ENCODE results near the gene DDN. TPM values are rescaled to one million over a fixed set of nuclear protein-coding genes. Genes with fewer than 3 reads are reported as not detected.

The DDN gene
- total RNA-seq, 1 experiment from 2014 or later, result 0.14 TPM

DNA sequence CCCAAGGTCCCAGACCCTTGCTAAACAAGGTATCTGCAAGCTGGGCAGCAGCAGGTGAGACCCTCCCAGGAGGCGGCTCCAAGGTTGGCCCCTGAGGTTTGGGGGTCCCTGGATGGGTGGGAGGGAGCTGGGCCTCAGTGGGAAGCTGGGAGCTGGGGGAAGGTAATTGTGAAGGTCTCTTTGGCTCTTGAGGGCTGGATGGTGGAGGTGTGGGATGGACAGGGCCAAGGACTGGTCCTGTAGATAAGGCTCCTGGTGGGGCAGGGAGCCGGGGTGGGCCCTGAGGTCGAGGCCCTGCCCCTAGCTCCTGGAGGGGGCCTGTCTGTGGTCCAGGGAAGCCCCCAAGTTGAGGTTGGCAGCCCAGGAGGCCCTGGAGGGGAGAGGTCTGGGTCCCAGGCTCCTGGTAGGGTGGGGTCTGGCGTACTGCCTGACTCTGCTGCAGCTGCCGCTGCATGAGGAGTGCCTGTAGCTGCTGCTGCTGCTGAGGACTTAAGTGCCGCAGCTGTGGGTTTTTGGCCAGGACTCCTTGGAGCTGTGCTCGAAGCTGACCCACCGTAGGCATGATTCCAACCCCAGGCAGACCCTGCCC is 32.5 kb upstream of the DDN start:
- DNase-seq (ENCODE audit: low spot score), result no peak

DNA sequence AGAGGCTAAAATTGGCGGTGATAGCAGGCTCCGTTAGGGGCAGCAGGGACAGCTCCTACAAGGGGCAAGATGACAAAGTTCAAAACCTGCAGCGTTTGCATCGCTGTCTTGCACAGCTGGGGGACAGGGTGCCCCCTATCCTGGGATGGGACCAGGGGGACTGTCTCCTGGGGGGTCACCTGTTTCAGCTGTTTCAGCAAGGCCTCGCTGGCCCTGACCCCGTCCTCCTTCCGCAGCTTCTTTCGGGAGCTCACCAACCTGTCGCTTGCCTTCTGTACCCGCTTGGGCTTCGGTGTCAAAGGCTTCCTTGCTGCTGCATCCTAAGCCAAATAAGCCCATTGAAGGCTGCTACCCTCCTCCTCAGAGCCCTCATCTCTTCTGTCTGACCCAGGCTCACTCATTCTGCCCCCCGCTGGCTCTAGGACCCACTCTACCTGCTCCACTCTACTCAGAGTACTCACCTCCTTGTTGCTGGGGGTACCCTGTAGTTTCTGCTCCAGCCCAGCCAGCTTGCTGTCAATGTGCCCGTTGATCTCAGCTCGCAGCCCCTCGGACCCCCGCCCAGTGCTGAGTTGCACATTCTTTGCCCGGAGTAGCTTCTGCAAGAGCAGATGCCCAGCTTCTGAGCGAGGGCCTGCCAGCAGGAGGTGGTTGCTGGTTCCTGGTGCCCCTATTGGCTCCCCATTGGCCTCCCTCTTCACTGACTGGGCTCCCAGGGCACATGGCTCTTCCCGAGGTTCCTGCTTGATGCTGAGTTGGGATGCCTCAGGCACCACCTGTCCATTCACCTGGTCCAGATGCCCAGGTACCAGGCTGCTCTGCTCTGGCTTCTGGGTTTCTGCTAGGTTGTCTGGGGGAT is 31.8 kb upstream of the DDN start:
- DNase-seq (ENCODE audit: low spot score), result no peak

DNA sequence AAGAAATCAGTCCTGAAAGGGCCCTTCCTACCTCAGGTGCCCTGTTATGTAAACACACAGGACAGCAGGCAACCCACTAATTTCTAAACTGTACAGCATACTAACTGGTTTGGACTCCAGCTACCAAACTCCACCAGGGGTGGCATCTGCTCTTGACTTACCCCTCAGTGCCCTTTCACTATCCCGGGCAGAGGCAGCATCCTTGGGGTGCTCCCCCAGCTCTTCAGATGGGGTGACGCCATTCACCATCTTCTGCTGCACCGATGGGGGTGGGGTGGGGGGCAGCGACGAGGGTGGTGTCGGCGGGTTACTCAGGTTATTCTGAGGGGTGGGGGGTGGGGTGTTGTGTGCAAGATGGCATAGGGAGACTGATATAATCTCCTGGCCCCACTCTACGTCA is 30.9 kb upstream of the DDN start:
- DNase-seq (ENCODE audit: low spot score), result no peak

DNA sequence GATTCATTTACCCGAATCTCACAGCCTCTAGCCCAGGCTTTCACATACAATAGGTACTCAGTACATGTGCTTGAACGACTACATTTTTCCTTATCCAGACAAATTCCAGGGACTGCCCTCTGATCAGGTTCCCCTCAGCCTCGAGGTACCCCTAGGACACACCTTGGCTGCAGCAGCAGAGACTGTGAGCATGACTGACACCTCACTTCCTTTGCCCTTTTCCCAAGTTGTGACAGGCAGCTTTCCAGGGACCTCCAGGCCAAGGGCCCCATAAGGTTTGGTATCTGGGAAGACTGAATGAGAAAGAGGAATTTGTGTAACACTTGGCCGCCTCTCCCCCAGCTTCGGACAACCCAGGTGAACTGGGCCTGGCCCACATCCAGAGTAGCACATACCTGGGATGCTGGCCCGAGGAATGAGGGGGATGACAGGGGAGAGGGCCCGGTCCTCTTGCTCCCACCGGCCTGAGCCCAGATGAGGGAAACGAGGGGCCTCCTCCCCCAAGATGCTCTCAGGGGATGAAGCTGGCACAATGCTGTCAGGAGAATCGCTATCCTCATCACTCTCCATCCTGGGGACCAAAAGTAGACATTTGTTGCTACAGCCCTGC is 29.6 kb upstream of the DDN start:
- DNase-seq (ENCODE audit: low spot score), result no peak

DNA sequence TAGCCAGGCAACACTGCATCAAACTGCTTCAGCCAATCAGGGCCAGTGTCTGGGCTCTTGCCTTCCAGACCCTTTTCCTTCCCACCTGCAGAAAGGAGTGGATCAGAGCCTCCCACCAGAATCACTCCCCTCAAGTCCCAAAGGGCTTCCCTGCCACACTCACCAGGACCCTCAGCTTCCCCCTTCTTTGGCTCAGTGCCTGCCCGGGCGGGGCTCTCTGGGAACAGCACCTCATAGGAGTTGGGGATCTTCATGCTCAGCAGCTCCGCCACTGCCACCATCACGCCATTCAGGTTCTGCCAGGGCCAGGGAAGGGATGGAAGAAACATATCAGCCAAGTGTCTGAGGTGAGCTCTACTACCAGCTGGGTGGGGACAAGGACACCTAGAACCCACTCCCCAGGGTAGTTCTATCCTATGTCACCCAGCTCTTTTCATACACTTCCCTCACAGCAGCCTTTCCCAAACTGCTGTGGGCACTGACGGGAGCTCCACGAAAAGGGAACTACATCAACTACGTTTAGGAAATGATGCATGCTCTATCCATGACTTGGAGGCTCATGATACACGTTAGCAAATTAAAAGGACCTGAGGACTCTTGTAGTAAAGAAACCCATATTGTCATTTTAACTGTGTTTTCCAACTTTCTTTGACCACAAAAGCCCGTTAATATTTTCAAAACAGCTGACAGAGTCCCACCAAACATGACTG is 28.8 kb upstream of the DDN start:
- no peak for DNase-seq (ENCODE audit: low spot score)

DNA sequence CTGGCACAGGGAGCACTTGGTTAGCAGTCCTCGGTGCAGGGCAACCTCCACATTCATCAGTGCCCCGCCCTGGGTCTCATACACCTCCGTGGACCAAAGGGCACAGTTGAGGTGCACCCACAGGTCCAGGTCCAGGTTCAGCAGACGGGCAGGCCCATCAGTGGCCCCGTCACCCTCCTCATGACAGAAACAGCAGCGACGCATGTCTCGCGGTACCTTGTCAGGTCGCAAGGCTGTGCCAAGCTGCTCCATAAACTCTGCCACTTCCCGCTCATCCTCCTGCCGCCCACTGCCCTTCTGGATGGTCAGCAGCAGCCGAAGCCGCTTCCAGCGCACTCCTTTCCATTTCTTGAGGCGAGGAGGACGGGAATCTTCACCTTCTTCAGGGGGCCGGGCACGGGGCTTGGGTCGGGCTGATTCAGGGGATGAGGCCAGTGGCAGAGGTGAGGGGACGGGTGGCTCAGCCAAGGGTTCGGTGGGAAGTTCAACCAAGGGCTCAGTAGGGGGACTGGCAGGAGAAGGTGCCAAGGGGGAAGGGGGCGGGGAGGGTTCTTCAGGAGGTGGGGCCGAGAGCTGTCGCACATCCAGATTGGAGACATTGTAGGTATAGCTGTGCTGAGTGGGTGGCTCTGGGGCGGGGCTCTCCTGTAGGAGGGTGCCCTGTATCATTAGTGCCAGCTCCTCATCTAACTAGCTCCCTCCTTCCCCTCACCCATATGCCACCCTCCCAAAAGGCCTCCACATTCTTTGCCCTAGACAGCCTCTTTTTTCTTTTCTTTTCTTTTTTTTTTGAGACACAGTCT is 27.7 kb upstream of the DDN start:
- no peak for DNase-seq (ENCODE audit: low spot score)

DNA sequence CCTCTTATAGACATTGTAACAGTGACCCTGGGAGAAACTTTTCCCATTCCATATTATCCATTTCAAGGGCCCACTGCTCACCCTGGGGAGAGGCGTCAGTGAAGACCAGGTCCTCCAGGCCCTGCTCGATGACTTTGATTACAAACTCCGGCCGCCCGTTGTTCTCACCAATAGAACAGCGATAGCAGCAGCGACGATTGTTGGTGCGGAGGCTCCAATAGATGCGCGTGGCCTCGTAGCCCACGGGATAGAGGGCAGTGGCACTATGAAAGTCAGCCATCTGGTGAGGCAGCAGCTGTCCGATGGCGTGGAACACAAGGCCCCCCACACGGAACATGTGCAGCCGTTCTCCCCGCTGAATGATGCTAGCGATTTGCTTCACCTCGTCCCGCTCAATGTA is 26.9 kb upstream of the DDN start:
- DNase-seq (ENCODE audit: low spot score), result no peak

DNA sequence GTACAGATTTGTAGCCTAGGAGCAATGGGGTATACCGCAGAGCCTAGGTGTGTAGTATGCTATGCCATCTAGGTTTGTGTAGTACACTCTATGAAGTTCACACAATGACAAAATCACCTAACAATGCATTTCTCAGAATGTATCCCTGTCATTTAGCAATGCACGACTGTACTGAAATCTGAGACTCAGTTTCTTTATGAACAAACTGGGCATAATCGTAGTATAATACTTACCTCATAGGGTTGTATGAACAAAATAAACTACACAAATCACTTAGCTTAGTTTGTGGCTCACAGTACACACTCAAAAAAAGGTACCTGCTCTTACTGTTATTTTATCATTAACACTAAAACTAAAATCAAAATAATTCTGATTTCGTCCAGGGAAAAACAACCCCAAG is 26.3 kb upstream of the DDN start:
- DNase-seq (ENCODE audit: low spot score), result no peak

DNA sequence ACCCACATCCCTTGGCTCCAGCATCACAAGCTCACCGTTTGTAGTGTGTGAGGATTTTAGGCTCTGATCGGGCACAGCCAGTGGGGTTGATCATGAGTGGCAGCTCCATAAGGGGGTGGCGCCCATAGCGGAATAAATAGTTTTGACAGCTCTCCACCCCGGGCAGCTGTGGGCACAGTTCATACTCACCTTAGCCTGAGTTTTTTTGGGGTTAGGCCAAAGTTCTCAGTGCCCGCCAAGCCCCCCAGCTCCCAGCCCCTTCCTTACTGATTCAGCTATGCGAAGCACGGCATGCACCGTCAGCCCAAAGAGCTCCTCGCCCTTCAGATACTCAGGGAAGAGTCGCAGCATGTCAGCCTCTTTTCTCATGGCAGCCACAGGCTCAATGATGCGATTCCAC is 25.4 kb upstream of the DDN start:
- DNase-seq (ENCODE audit: low spot score), result no peak

DNA sequence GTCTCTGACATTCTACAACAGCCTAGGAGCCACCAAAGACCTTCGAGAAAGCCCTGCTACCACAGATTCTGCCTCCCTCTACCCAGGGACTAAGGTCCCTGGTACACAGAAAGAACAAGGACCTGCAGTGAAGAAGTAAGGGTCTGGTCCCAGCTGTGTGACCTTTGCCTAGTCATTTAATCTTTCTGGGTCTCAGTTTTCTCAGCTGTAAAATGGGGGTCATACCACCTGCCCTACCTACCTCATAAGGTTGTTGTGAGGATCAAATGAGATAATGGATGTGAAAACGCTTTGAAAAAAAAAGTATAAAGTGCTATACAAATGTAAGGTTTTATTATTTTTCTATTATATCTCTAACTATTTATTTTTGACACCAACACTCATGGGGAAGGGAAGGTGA is 24.6 kb upstream of the DDN start:
- no peak for DNase-seq (ENCODE audit: low spot score)

DNA sequence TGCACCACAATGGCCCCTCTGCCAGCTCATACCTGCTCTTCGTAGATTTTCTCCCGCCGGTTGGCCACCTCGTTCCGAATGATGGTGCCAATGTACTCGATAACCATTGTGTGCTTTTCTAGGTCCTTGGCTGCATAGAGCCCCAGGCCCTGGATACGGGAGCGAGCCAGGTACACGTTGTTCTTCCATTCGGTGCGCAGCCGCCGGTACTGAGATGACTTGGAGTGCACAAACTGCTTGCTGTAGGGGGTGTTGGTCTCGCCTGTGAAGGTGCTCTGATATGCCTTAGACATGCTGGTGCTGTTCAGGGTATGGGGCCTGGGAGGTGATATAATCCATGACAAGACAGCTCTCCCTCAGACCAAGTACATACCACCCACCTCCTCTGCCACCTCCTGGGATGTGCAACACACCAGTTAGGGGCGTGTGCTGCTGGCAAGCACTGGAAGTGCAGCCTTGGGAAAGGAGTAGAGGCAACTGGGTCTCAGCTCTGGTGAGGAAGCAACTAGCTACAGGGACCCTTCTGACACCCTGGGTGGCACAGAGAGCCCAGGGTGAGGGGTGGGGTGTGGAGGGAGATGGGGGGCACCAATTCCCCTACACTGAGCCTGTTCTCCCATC is 23.5 kb upstream of the DDN start:
- no peak for DNase-seq (ENCODE audit: low spot score)

DNA sequence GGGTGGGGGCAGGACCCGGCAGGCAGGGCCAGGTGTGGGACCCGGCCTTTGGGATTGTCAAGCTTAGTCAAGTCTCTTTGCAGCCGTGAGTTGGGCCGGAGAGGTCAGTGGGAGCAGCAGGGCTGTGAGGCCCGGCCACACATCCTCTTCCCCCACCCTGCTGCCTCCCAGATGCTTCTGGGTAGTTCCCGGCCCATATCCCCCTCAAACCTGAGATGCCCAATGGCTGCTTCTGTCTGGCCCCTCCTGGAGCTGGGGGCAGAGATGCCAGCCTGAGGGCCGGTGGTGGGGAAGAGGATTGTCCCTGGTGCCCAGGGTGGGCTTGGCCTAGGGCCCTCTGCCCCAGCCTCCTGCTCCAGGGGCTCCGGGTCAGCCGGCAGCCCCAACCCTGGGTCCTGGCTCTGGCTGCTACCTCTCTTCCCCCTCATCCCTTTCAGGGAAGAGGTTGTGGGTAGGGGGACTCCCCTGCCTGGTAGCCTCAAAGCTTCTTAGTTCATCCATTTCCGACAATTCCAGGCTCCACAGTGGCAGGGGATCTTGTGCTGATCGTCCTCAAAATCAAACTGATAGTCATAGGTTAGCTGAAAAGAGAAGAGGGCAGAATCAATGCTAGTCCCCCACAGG is 22.2 kb upstream of the DDN start:
- DNase-seq (ENCODE audit: low spot score), result no peak

DNA sequence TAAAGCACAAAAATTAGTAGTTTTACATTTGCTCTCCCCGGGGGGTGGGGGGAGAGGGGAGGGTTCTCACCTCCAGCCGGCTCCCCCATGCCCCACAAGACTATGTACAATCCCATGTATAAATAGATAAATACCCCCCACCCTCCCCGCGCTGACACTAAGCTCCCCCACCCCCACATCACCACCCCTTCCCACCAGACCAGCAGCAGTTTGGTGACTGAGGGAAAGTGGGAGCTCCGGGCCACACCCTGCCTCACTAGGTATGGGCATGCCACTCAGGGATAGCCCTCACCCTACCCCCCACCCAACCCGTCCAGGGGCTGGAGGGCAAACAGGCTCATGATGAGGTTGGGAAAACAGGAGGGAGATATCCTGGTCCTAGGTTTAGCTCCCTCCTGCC is 21.3 kb upstream of the DDN start:
- DNase-seq (ENCODE audit: low spot score), result no peak

DNA sequence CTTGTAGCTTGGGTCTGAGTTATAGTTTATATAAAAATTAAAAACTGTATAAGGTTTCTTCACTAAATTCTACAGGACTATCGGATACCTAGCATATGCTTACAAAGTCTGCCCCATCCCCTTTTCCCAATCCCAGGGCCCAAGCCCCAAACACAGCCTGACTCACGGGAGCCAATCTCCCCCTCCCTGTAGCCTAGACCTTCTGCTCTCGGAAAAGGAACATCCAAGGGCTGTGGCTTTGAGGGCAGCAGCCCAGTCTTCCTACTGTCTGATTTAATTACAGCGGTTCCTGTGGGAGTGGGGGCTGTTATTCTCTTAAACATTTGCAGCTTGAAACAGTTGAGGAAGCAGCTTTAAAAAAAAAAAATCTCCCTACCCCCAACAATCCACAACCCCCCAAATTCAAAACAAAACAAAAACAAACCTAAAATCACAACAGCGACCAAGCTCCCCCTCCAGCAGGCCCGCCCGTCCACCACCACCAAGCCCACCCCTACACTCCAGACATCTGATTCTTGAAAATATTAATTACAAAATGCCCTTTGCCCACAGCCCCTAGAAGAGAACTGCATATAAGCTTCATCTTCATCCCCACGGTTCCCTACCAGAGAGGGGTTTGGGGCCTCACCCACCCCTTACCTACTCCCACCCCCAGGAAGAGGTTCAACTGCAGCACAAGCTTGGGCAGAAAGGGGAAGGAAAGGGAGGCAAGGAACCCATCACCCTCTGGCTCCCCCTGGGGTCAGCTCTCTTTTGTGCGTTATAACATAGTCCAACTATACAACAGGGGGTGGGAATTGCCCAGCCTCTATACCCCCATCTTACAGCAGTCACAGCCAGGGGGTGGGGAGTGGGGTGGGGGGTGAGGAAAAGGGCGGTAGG is 20.5 kb upstream of the DDN start:
- DNase-seq (ENCODE audit: low spot score), result peak; percentile 24

DNA sequence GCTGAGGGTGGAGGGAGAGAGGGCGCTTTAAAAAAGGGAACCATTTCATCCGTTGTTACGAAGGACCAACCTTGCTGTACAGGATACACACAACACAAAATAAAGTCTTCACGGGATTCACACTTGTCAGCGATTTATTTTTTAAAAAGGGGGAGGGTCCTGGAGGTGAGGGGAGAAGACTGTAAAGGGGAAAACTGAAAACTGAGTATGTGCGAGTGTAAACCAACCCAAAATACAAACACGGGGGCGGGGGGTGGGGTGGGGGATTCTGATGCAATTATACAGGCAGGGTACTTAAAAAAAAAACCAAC is 19.9 kb upstream of the DDN start:
- no peak for DNase-seq (ENCODE audit: low spot score)

DNA sequence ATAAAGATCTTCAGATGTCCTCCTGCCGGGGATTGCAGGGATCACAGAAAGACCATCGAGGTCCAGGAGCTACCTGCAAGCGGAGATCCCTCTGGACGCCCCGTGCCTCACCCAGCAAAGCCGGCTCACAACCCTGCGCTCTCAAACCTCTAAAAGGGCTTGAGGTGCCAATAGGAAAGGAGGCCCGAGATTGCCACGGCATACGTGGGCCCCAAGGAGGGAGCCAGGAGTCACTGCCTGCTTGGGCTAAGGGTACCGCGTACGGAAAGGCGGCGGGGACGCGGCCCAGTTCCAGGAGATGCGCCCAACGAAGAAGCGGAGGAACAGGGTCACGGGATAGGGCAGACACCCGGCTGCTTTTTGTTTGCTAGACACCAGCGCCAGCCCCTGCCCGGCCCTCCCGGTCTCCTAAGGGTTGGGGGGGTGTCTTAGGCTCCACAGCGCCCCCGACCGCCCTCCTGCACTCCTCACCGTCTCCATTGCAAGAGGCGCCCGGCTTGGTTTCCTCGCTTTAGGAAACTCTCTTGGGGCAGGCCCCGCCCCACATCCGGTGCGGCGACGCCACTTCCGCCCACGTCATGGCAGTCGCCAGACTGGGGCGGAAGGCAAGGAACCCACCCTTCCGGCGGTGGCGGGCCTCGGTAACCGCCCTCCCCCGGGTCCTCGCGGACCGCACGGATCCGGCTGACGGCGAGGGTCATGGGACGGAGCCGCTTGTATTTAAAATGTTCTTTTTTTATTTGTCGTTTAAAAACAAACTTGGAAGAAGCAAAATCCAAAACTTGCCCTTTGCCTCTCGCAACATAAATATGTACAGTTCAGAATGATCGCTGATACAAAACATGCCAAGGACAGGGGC is 19.3 kb upstream of the DDN start, which contains the start of gene PRKAG1:
Gene PRKAG1, minus strand, starts transcription at position 516 of the 859 bp plus-strand sequence. Its CDS starts 36 bp downstream, at position 480.
- DNase-seq (ENCODE audit: low spot score), result peak; percentile 95

DNA sequence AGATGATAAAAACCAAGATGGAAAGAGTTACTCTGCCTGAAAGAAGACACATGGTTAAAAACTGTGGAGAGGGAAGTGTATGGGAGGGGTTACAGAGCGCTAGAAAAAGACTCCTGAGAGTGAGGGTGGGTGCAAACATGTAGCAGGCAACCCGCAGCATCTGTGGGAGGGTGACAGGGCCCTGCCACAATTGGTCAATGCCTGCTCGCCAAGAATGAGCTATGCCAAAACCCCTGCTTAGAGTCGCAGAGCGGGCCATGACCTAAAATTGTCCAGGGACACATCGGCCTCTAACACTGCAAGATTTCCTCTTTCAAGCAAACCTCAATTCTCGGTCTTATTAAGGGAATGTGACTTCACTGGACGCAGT is 18.7 kb upstream of the DDN start:
- peak; percentile 24 for DNase-seq (ENCODE audit: low spot score)

DNA sequence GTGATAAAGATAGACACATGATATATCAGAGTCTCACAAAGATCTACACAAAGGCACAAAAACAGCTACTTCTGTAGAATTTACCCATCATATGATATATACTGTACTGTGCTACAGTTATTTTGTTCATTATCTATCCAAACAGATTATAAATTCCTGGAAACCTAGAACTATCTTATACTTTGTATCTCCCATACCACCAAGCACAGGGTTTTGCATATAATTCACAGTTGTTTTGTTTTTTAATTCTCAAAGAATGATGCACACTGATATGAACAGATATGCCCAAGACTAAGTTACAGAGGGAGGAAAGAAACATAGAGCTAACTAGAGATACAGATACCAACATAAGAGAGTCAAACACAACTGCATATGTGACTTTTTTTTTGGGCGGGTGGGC is 16.0 kb upstream of the DDN start:
- DNase-seq (ENCODE audit: low spot score), result no peak

DNA sequence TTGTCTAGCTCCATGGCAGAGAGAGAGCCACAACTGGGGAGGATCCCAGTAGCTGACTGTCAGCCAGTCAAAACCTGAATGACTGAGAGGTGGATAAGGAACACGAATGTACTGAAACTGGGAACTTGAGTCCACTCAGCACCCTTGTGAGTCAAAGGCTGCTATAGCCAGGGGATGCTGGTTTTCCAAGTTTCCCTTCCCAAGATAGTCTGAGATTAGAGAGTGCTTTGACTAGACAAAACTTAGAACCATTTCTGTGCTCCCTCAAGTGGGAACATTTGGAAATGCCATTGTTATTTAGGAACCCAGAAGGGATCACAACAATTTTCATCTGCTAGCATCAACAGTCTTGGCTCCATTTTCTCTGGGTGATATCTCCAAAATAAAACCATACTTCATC is 15.4 kb upstream of the DDN start:
- DNase-seq (ENCODE audit: low spot score), result no peak
